ENCODE data around the gene DOK3. TPM values are rescaled to one million over a fixed set of nuclear protein-coding genes. Genes with fewer than 3 reads are reported as not detected.

Gene DOK3, protein sequence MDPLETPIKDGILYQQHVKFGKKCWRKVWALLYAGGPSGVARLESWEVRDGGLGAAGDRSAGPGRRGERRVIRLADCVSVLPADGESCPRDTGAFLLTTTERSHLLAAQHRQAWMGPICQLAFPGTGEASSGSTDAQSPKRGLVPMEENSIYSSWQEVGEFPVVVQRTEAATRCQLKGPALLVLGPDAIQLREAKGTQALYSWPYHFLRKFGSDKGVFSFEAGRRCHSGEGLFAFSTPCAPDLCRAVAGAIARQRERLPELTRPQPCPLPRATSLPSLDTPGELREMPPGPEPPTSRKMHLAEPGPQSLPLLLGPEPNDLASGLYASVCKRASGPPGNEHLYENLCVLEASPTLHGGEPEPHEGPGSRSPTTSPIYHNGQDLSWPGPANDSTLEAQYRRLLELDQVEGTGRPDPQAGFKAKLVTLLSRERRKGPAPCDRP
- polyA plus RNA-seq (2012; ENCODE audit: insufficient read length, low read depth): 16.6 TPM

DNA sequence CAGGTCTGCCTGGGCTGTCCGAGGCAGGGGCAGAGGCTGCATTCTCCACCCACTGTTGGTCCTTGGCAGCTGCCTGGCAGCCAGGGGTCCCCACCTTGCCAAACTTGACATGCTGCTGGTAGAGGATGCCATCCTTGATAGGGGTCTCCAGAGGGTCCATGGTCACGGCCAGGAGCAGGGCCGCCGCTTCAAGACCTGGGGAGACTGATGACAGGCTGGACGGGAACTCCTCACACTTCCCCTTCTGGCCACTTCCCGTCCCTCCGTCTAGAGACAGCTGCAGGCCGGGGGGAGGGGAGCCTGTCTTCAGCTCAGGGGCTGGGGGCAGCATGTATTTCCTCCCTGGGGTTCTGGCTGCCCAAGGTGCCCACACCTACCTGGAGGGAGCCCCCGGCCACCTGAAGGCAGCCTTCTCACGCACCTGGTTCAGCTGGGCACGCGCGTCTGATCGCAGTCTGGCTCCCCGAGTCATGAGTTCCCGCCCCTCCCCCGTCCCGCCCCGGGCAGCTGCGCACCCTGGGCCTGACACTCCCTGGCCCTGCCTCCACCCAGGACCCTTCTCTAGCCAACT lies at the start of gene DOK3:
DOK3 (minus strand) TSS at position 446 of the 571 bp plus-strand sequence; CDS start at position 160, 286 bp downstream.
- no peak for TF ChIP-seq POLR2AphosphoS5 (IDR thresholded peaks at IDR 0.05; ENCODE audit: low read depth, low read length)
- no peak for TF ChIP-seq FOXP2 (optimal IDR thresholded peaks at IDR 0.05; ENCODE audit: borderline replicate concordance, extremely low read depth, extremely low read length, insufficient read depth)
- no peak for TF ChIP-seq TAF1 (IDR thresholded peaks at IDR 0.05; ENCODE audit: borderline replicate concordance, insufficient read depth, low read length)
- no peak for TF ChIP-seq SIN3A (IDR thresholded peaks at IDR 0.05; ENCODE audit: borderline replicate concordance, insufficient read depth, low read length)
- TF ChIP-seq, protein P1, sequence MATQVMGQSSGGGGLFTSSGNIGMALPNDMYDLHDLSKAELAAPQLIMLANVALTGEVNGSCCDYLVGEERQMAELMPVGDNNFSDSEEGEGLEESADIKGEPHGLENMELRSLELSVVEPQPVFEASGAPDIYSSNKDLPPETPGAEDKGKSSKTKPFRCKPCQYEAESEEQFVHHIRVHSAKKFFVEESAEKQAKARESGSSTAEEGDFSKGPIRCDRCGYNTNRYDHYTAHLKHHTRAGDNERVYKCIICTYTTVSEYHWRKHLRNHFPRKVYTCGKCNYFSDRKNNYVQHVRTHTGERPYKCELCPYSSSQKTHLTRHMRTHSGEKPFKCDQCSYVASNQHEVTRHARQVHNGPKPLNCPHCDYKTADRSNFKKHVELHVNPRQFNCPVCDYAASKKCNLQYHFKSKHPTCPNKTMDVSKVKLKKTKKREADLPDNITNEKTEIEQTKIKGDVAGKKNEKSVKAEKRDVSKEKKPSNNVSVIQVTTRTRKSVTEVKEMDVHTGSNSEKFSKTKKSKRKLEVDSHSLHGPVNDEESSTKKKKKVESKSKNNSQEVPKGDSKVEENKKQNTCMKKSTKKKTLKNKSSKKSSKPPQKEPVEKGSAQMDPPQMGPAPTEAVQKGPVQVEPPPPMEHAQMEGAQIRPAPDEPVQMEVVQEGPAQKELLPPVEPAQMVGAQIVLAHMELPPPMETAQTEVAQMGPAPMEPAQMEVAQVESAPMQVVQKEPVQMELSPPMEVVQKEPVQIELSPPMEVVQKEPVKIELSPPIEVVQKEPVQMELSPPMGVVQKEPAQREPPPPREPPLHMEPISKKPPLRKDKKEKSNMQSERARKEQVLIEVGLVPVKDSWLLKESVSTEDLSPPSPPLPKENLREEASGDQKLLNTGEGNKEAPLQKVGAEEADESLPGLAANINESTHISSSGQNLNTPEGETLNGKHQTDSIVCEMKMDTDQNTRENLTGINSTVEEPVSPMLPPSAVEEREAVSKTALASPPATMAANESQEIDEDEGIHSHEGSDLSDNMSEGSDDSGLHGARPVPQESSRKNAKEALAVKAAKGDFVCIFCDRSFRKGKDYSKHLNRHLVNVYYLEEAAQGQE (IDR thresholded peaks at IDR 0.05; ENCODE audit: insufficient read depth in 1 of 2, low read depth in 2 of 2, low read length in 2 of 2): no peak

DNA sequence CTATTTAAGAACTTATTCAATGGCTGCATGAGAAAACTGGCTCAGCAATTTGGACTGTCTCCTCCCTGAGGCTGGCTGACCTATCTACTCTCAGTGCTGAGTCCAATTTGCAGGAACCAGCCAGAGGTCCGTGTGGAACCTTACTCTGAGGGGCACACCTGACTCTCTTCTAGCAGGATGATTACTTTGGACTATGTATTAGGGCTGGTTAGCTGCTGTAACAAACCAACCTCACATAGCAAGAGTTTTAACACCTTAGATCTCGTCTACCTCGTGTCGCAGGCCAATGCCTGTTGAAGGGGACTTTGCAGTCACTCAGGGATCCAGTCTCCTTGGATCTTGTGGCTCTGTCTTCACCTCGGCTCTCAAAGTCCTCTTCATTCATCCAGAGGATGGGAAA lies 48.2 kb upstream of the DOK3 start:
- TF ChIP-seq TAF1 (IDR thresholded peaks at IDR 0.05; ENCODE audit: borderline replicate concordance, insufficient read depth, low read length) (no peak), SIN3A (IDR thresholded peaks at IDR 0.05; ENCODE audit: borderline replicate concordance, insufficient read depth, low read length) (no peak), POLR2AphosphoS5 (IDR thresholded peaks at IDR 0.05; ENCODE audit: low read depth, low read length) (no peak), FOXP2 (optimal IDR thresholded peaks at IDR 0.05; ENCODE audit: borderline replicate concordance, extremely low read depth, extremely low read length, insufficient read depth) (no peak)
- TF ChIP-seq, protein P1 (IDR thresholded peaks at IDR 0.05; ENCODE audit: insufficient read depth in 1 of 2, low read depth in 2 of 2, low read length in 2 of 2): no peak

DNA sequence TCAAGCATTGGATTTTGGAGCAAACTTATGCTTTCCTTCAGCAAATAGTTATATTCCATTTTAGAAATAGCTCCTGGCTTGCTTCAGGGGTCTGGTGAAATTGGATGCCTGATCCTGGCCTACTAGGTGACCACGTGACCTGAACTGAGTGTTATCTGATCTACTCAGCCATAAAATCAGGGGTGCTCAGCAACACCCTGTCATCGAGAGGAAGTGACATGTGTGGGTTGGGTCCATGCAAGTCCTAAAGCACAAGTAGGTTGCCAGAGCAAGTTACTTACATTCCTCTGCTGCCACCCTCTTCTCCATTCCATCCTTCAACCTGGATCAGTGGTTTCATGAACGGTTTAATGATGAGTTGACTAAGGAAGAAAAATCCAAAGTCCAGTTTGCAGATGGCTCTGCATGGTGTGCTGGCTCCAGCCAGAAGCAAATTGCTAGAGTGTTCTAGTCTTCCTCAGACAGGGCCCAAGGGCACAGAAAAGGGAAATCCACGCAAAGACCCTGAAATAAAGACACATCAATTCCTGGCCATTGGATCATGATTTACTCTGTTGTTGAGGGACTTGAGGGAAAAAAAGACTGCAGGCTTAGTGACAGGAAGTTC lies 47.5 kb upstream of the DOK3 start:
- TF ChIP-seq TAF1 (IDR thresholded peaks at IDR 0.05; ENCODE audit: borderline replicate concordance, insufficient read depth, low read length): no peak
- TF ChIP-seq POLR2AphosphoS5 (IDR thresholded peaks at IDR 0.05; ENCODE audit: low read depth, low read length): no peak
- no peak for TF ChIP-seq SIN3A (IDR thresholded peaks at IDR 0.05; ENCODE audit: borderline replicate concordance, insufficient read depth, low read length)
- TF ChIP-seq, protein P1 (IDR thresholded peaks at IDR 0.05; ENCODE audit: insufficient read depth in 1 of 2, low read depth in 2 of 2, low read length in 2 of 2): no peak
- no peak for TF ChIP-seq FOXP2 (optimal IDR thresholded peaks at IDR 0.05; ENCODE audit: borderline replicate concordance, extremely low read depth, extremely low read length, insufficient read depth)

DNA sequence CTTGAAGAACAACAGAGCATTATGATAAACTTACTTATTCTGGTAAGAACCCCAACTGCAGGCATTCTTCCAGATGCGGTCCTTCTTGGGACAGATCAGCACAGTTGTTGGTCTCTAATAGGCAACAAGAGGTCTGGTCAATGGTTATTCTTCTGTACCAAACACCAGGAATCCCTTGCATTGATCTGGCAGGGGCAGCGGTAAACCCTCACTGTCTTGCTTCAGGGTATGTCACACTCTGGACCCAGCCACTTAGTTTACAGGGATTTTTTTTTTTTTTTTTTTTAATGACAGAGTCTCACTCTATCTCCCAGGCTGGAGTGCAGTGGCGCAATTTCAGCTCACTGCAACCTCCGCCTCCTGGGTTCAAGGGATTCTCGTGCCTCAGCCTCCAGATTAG lies 46.0 kb upstream of the DOK3 start:
- no peak for TF ChIP-seq FOXP2 (optimal IDR thresholded peaks at IDR 0.05; ENCODE audit: borderline replicate concordance, extremely low read depth, extremely low read length, insufficient read depth)
- TF ChIP-seq SIN3A (IDR thresholded peaks at IDR 0.05; ENCODE audit: borderline replicate concordance, insufficient read depth, low read length): no peak
- no peak for TF ChIP-seq POLR2AphosphoS5 (IDR thresholded peaks at IDR 0.05; ENCODE audit: low read depth, low read length)
- TF ChIP-seq, protein P1 (IDR thresholded peaks at IDR 0.05; ENCODE audit: insufficient read depth in 1 of 2, low read depth in 2 of 2, low read length in 2 of 2): no peak
- no peak for TF ChIP-seq TAF1 (IDR thresholded peaks at IDR 0.05; ENCODE audit: borderline replicate concordance, insufficient read depth, low read length)

Data from PFSK-1 (cell line).